Vagina (tissue), 2 donors: ENCODE measurements around the gene COPS6. TPM values are rescaled to one million over a fixed set of nuclear protein-coding genes. Genes with fewer than 3 reads are reported as not detected.

Source experiments
- DNase-seq, 2 donors: peaks; one replicate each; pipeline ENCODE4 v3.0.0-alpha.2; 2017; ENCODE audit errors: extremely low spot score in 2 of 2
- H3K27ac ChIP-seq: fragments of 200-600 bp; sonication (generic); one replicate; pipeline ENCODE4 v1.5.1; 2019
- H3K27me3 ChIP-seq: fragments of 200-600 bp; sonication (generic); one replicate; pipeline ENCODE4 v1.5.1; 2019
- H3K36me3 ChIP-seq, 2 donors: fragments of 200-600 bp; sonication (generic); one replicate each; pipeline ENCODE4 v1.5.1; 2017 to 2019
- H3K4me1 ChIP-seq: fragments of 200-600 bp; sonication (generic); one replicate; pipeline ENCODE4 v1.5.1; 2019
- H3K4me3 ChIP-seq, 2 donors: fragments of 200-600 bp; sonication (generic); 1 replicate in 1 of 2; 2 replicates in 1 of 2; pipeline ENCODE4 v1.5.1; 2016 to 2019
- H3K9me3 ChIP-seq: fragments of 200-600 bp; sonication (generic); one replicate; pipeline ENCODE4 v1.5.1; 2019
- POLR2A ChIP-seq, 2 donors: fragments of 450-650 bp; IDR thresholded peaks; one replicate each; pipeline ENCODE4 v1.6.1; 2017; ENCODE audit warnings: antibody characterized with exemption in 2 of 2, mild to moderate bottlenecking in 2 of 2, moderate library complexity in 2 of 2
- POLR2AphosphoS5 ChIP-seq, 2 donors: sonication (generic); formaldehyde crosslinking; IDR thresholded peaks; one replicate each; pipeline ENCODE4 v1.9.0; 2017; ENCODE audit warnings: antibody characterized with exemption in 2 of 2, mild to moderate bottlenecking in 2 of 2, low read depth in 1 of 2; ENCODE audit not compliant: insufficient read depth in 1 of 2
- intact Hi-C: fragments of 100-400 bp; cut with DNase I; formaldehyde crosslinking; loops from one replicate; pipeline ENCODE4 v1.15.1; 2023
- total RNA-seq: library from RNA; depleted of rRNA; stranded (reverse); fragments of >200 nt; gene quantifications from one replicate; pipeline ENCODE4 v1.2.3, GENCODE V29; 2016
- TF ChIP-seq, protein P1 (sequence below), 3 experiments: fragments of 450-650 bp in 2 of 3; fragments of 200-600 bp in 1 of 3; sonication (generic) in 1 of 3; IDR thresholded peaks; one replicate each; pipeline ENCODE4 v1.5.1; 2017 to 2019; ENCODE audit warnings: antibody characterized with exemption in 3 of 3, mild to moderate bottlenecking in 2 of 3, moderate library complexity in 2 of 3

COPS6 gene
- total RNA-seq, 1 donor from 2014 or later, result 59.9 TPM

DNA sequence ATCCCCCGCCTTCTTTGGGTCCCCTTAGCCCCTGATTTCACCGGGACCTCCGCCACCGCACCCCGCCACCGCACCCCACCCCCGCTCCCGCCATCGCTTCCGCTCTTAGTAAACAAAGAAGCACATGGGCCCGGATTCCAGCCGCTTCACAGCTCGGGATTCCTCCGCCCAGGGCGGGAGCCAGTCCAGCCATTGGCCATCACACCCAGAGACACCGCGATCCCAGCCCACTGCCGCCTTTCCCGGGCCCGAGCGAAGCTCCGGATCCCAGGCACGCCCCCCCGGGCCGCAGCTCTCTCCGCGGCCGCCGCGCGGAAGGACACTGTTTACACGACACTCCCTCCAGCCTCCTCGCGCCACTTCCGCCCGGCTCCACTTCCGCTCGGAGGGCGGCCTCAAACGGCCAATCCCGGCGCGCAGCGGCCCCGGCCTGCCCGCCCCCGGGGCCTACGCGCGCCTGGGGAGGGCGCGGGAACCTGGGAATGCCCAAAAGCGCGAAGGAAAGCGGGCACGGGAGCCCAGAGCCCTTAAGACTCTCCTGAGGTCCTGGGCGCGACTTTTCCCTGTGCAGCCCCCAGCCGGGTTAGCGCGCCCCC, 11.7 kb downstream of the COPS6 start:
- Histone ChIP-seq H3K27ac (peak overlapping the region; percentile 95), H3K9me3 (no peaks in the 10 kb centered on the region), H3K36me3 (peaks cover 3 to 48% of the 10 kb centered on the region in 2 donors), H3K27me3 (no peaks in the 10 kb centered on the region), H3K4me1 (peaks cover 34% of the 10 kb centered on the region), H3K4me3 (peak overlapping the region; percentile 81 to 96)
- peak in 1 of 2 donors; percentile 96 for DNase-seq
- intact Hi-C loops, result no loop called here
- no peak for TF ChIP-seq POLR2A (IDR thresholded peaks at IDR 0.05)
- TF ChIP-seq POLR2AphosphoS5 (IDR thresholded peaks at IDR 0.05; ENCODE audit: insufficient read depth in 1 of 2, low read depth in 1 of 2), result peak in 1 of 2 donors; percentile 92

DNA sequence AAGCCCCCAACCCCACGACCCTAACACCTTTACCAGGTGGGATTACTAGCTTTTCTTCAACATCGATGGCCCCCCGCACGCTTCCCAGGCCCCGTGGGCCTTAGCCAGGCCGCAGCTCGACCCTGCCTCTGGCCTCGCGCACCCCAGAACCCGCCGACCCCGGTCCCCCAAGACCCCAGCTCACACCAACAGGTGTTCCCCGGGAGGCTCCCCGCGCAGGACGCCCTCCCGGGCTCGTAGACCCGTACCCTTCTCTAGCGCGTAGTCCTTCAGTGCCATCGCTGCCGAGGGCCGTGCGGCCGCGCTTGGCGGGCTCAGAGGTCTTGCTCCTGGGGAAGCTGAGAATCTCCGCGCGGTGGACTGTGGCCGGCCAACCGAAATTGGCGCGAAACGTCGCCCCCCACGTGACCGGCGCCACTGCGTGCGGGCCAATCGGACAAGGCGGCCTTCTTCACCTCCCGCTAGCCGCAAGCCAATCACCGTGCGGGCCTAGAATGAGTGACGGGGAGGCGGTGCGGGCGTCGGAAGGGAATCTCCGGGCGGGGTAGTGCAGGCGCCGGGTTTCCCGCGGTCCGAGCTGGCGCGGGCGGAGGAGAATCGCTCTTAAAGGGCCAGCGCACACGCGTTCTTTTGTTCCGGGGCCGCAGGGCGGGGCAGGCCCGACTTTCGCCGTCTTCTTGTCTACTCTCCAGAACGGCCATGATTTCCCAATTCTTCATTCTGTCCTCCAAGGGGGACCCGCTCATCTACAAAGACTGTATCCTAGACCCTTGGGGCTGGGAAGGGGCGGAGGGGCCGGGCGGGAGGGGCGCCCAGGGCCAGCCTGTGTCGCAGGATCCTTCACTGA, 12.5 kb downstream of the COPS6 start, which contains the start of the genes AP4M1 and MCM7:
Gene AP4M1, plus strand, starts transcription at position 628 of the 847 bp plus-strand sequence. Its CDS starts 72 bp downstream, at position 700.
Gene MCM7, minus strand, starts transcription at position 382 of the 847 bp plus-strand sequence. Its CDS starts 103 bp downstream, at position 279.
- Histone ChIP-seq H3K4me1 (peaks cover 34% of the 10 kb centered on the region), H3K36me3 (peaks cover 0 to 41% of the 10 kb centered on the region in 2 donors), H3K9me3 (no peaks in the 10 kb centered on the region), H3K4me3 (peak within 1 kb of the TSS; percentile 81 to 96), H3K27ac (peak within 1 kb of the TSS; percentile 95), H3K27me3 (no peaks in the 10 kb centered on the region)
- TF ChIP-seq POLR2AphosphoS5 (IDR thresholded peaks at IDR 0.05; ENCODE audit: insufficient read depth in 1 of 2, low read depth in 1 of 2) (peak; percentile 76 to 90), POLR2A (IDR thresholded peaks at IDR 0.05) (no peak)
- intact Hi-C loops, result no loop called here
- DNase-seq, result peak; percentile 99

DNA sequence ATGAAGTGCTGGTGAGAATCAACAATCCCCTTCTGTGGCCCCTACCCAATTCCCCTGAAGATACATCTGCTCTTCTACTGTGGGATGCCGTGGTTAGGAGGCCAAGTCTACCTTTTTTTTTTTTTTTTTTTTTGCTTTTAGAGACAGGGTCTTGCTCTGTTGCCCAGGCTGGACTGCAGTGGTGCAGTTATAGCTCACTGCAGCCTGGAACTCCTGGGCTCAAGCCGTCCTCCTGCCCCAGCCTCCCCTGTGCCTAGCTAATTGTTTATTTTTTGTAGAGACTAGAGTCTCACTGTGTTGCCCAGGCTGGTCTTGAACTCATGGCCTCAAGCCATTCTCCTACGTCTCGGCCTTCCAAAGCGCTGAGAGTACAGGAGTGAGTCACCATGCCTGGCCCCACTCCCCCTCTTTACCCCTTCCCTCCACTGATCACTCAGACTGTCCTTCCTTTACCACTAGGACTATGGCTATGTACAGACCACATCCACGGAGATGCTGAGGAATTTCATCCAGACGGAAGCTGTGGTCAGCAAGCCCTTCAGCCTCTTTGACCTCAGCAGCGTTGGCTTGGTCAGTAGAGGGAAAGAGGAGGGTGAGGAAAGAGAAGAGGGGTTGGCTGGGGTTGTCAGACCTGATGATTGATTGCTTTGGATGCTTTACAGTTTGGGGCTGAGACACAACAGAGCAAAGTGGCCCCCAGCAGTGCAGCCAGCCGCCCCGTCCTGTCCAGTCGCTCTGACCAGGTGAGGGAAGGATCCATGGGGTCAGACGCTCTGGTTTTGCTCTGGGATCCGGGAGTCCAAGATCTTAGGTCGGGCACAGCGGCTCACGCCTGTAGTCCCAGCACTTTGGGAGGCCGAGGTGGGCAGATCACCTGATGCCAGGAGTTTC, 14.4 kb downstream of the COPS6 start:
- H3K27ac ChIP-seq, result no peak overlapping the region
- H3K4me1 ChIP-seq, result peaks cover 34% of the 10 kb centered on the region
- intact Hi-C loops, result no loop called here
- H3K27me3 ChIP-seq, result no peaks in the 10 kb centered on the region
- no peak overlapping the region for H3K4me3 ChIP-seq
- no peak for TF ChIP-seq POLR2A (IDR thresholded peaks at IDR 0.05)
- no peak for TF ChIP-seq POLR2AphosphoS5 (IDR thresholded peaks at IDR 0.05; ENCODE audit: insufficient read depth in 1 of 2, low read depth in 1 of 2)
- TF ChIP-seq, protein P1, sequence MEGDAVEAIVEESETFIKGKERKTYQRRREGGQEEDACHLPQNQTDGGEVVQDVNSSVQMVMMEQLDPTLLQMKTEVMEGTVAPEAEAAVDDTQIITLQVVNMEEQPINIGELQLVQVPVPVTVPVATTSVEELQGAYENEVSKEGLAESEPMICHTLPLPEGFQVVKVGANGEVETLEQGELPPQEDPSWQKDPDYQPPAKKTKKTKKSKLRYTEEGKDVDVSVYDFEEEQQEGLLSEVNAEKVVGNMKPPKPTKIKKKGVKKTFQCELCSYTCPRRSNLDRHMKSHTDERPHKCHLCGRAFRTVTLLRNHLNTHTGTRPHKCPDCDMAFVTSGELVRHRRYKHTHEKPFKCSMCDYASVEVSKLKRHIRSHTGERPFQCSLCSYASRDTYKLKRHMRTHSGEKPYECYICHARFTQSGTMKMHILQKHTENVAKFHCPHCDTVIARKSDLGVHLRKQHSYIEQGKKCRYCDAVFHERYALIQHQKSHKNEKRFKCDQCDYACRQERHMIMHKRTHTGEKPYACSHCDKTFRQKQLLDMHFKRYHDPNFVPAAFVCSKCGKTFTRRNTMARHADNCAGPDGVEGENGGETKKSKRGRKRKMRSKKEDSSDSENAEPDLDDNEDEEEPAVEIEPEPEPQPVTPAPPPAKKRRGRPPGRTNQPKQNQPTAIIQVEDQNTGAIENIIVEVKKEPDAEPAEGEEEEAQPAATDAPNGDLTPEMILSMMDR (IDR thresholded peaks at IDR 0.05), result no peak
- H3K9me3 ChIP-seq, result no peaks in the 10 kb centered on the region
- H3K36me3 ChIP-seq, result peaks cover 0 to 39% of the 10 kb centered on the region in 2 donors
- no peak for DNase-seq

DNA sequence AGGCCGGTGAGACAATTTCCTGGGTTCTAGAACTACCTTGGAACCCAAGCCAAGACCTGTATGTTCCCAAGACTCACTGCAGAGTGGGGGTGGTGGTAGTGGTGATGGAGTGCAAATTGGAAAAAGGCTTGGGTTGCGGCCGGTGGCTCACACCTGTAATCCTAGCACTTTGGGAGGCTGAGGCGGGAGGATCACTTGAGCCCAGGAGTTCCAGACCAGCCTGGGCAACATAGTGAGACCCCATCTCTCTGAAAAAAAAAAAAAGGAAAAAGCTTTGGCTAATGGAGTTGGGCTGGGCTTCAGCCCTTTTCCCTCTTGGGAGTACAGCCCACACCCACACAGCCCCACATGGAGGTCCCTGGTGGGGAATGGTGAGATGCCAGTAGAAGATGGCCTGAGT, 16.8 kb downstream of the COPS6 start:
- Histone ChIP-seq H3K27me3 (no peaks in the 10 kb centered on the region), H3K27ac (no peak overlapping the region), H3K4me3 (no peak overlapping the region), H3K36me3 (peaks cover 0 to 40% of the 10 kb centered on the region in 2 donors), H3K9me3 (no peaks in the 10 kb centered on the region), H3K4me1 (peaks cover 15% of the 10 kb centered on the region)
- intact Hi-C loops, result no loop called here
- TF ChIP-seq, protein P1 (IDR thresholded peaks at IDR 0.05), result no peak
- TF ChIP-seq POLR2A (IDR thresholded peaks at IDR 0.05), result no peak
- TF ChIP-seq POLR2AphosphoS5 (IDR thresholded peaks at IDR 0.05; ENCODE audit: insufficient read depth in 1 of 2, low read depth in 1 of 2), result no peak
- DNase-seq, result no peak

DNA sequence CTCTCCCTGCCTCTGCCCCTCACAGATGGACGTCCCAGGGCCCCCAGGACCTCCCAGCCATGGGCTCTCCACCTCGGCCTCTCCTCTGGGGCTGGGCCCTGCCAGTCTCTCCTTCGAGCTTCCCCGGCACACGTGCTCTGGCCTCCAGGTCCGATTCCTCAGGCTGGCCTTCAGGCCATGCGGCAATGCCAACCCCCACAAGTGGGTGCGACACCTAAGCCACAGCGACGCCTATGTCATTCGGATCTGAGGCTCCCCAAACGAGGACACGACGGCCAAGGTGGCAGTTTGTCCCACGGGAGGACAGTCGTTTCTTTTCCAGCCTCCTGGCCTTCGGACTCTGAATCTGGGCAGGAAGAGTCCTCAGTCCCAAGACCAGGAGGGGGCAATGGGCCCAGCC, 17.9 kb downstream of the COPS6 start:
- H3K36me3 ChIP-seq, result peaks cover 0 to 51% of the 10 kb centered on the region in 2 donors
- DNase-seq, result no peak

More for the DNA sequence above, 17.9 kb downstream of the COPS6 start:
- intact Hi-C loops, result no loop called here
- Histone ChIP-seq H3K27me3 (no peaks in the 10 kb centered on the region), H3K4me1 (peaks cover 15% of the 10 kb centered on the region), H3K4me3 (no peak overlapping the region), H3K9me3 (no peaks in the 10 kb centered on the region), H3K27ac (no peak overlapping the region)
- TF ChIP-seq POLR2AphosphoS5 (IDR thresholded peaks at IDR 0.05; ENCODE audit: insufficient read depth in 1 of 2, low read depth in 1 of 2) (no peak), POLR2A (IDR thresholded peaks at IDR 0.05) (no peak)
- TF ChIP-seq, protein P1 (IDR thresholded peaks at IDR 0.05), result no peak
